NCI-H2107 treated with DMSO at 0.1 percent for 48 hours (cell line): ENCODE results near the gene SLC25A44.
A peak's percentile ranks its signal among the peaks of the same experiment; 100 is the strongest.
"Not testable (repeated sequence)": the region's sequence is repeated elsewhere in the genome, so short reads cannot be mapped to it uniquely, and the experiment has no call there.

Experiments used
- DNase-seq: peaks from one replicate; lab custom pipeline; 2025; ENCODE audit not compliant: unreplicated experiment; lab: John Stamatoyannopoulos, UW

SLC25A44 gene

GRCh38 chr1:156203331-156203730 lies 9.4 kb downstream of the SLC25A44 start:
- DNase-seq: no peak

- no peak for DNase-seq
Measured at GRCh38 chr1:156204686-156205085, 10.8 kb downstream of the SLC25A44 start.

GRCh38 chr1:156211243-156211642 lies 17.3 kb downstream of the SLC25A44 start:
- DNase-seq: no peak

- DNase-seq: no peak
Measured at GRCh38 chr1:156212130-156212529, 18.2 kb downstream of the SLC25A44 start.

- DNase-seq: peak; percentile 94
Measured at GRCh38 chr1:156212833-156213643, 19.1 kb downstream of the SLC25A44 start, which contains the start of gene PMF1. PMF1 (plus strand) TSS chr1:156213007; CDS start chr1:156213016, 9 bp downstream.

GRCh38 chr1:156213644-156213966 lies 19.7 kb downstream of the SLC25A44 start:
- no peak for DNase-seq

- DNase-seq: no peak
Measured at GRCh38 chr1:156214024-156214748, 20.3 kb downstream of the SLC25A44 start.

- DNase-seq: not testable (repeated sequence)
Measured at GRCh38 chr1:156216361-156217086, 22.6 kb downstream of the SLC25A44 start.

GRCh38 chr1:156217871-156218270 lies 24.0 kb downstream of the SLC25A44 start:
- DNase-seq: no peak

GRCh38 chr1:156220226-156220625 lies 26.3 kb downstream of the SLC25A44 start:
- DNase-seq: no peak

- DNase-seq: no peak
Measured at GRCh38 chr1:156221986-156222692, 28.2 kb downstream of the SLC25A44 start.

GRCh38 chr1:156225677-156226014 lies 31.7 kb downstream of the SLC25A44 start:
- DNase-seq: no peak

GRCh38 chr1:156226116-156226538 lies 32.2 kb downstream of the SLC25A44 start:
- no peak for DNase-seq

GRCh38 chr1:156226782-156227181 lies 32.9 kb downstream of the SLC25A44 start:
- DNase-seq: no peak

GRCh38 chr1:156228501-156228900 lies 34.6 kb downstream of the SLC25A44 start:
- DNase-seq: no peak

- no peak for DNase-seq
Measured at GRCh38 chr1:156229809-156230472, 36.0 kb downstream of the SLC25A44 start.

- no peak for DNase-seq
Measured at GRCh38 chr1:156230473-156230837, 36.6 kb downstream of the SLC25A44 start.

- no peak for DNase-seq
Measured at GRCh38 chr1:156232201-156232894, 38.4 kb downstream of the SLC25A44 start.

- no peak for DNase-seq
Measured at GRCh38 chr1:156233426-156234127, 39.7 kb downstream of the SLC25A44 start.
